ENCODE results near the gene CPNE2.
"Not testable (repeated sequence)": the region's sequence is repeated elsewhere in the genome, so short reads cannot be mapped to it uniquely, and the experiment has no call there.

CPNE2 gene

DNA sequence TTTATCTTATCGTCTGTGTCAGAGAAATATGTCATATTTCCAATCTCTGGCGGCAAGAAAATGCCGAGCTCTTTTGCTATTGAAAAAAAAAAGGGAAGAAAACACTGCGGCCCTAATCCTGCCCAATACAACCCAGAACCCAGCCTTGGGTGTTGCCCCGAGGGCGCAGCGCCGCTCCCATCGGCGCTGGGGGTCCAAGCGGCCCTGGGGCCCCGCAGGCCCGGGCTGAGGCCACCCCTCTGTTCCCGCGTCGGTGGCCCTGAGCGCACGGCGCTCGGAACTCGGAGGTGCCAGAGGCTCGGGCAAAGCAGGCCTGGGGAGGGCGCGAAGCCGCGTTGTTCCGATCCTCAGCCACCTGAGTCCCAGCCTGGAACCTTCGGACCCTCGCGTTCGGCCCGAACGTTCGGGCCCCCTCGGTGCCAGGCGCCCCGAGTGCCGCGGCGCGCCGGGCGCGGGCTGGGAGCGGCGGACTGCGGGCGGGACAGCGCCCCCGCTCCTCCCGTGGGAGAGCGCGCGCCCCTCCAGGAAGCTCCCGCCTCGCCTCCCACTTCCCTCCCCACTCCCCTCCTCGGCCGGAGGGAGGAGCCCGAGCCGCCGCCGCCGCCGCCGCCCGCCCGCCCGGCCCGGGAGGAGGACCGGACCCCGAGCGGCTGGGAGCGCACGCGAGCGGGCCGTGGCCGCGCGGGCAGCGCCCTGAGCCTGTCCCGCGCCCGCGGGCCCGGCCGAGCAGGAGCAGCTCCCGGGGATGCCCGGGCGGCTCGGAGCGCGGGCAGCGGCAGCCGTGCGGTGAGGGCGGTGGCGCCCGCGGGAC lies at the start of gene CPNE2:
Gene CPNE2, plus strand, starts transcription at position 609 of the 811 bp plus-strand sequence. CDS start 18,160 bp downstream, outside the sequence.
- no peak for DNase-seq

DNA sequence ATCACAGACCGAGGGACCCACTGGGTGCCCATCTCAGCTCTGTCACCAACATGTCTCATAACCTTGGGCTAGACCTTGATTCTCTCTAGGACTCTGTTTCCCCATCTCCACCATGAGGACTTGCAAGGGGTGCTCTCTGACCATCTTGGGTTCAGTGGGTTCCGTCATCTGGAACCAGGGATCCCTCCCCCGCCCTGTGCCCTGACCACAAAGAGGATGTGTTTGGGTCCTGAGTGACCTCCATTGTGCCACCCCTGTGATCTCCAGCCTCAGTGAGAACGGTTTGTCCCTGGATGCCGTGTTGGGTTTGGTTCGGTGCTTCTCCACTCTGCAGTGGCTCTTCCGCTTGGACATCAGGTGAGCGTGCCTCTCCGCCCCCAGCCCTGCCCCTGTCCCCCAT lies 49.1 kb upstream of the CPNE2 start:
- DNase-seq, result no peak

DNA sequence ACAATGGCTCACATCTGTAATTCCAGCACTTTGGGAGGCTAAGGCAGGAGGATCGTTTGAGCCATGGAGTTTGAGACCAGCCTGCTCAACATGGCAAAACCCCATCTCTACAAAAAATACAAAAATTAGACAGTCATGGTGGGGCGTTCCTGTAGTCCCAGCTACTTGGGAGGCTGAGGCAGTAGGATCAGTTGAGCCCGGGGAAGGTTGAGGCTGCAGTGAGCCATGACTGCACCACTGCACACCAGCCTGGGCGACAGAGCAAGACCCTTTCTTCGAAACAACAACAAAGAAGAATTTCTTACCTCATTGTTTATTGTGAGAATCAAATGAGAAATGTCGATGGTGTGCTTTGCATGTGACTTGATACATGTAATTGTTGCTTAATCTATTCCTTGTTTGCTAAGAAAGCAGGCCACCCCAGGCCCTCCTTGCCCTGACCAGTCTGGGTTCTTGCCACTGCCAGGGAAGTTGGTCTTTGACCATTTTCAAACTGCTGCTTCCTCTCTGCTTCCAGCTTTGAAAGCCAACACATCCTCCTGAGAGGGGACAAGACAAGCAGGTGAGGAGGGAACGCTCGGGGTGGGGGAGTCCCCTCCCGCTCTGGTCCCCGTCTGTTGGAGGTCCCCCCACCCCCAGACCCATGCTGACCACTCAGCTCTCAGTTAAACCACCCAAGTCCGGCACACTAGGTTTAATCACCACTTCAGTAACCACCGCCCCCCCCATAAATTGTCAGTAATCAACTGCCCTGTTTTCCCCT lies 47.3 kb upstream of the CPNE2 start:
- DNase-seq, result no peak

DNA sequence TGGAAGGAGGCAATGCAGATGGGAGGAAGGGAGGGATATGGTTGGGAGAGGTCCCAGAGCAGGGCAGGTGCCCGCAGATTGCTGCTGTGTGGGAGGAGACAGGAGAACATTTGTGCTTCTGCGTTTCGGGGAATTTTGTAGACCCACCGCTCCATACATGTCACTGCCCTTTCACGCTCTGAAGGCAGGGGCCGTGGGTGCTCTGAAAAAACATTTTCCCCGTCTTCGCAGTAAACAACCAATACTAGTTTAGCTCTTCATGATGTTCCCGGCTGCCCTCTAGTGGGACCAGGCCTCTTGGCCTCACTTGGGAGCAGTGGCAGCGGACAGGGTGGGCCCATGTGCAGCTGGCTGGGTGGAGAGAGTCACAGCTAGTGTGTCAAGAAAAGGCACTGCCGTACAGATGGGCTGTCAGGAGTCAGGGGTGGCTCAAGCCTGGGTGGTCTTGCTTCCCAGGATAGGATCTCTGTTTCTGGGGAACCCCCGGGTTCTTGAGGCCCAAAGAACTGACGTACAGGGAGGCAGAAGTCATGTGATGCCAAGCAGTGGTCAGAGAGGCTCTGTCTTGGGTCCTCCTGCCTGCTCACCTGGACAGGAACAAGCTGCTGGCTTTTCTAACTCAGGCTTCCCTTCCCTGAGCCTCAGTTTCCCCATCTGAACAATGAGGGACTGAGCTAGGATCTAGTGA lies 46.5 kb upstream of the CPNE2 start:
- no peak for DNase-seq

DNA sequence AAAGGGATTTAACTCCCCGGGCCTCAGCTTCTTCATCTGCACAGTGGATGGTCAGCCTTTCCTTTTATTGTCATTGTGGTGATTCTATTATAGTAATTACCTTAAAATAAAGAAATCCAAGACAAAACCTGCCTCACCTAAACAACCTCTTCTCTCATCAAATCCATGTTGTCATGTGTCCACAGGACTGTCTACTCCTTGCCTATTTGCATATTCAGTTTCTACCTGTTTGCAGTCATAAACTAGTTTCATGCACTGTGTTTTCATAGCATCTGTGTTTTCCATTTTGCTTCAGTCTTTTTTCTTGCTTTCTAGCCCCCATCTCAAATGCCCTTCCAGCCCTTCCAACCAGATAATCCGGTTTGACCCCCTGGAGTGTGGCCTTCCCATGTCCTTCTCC lies 44.3 kb upstream of the CPNE2 start:
- DNase-seq, result no peak

DNA sequence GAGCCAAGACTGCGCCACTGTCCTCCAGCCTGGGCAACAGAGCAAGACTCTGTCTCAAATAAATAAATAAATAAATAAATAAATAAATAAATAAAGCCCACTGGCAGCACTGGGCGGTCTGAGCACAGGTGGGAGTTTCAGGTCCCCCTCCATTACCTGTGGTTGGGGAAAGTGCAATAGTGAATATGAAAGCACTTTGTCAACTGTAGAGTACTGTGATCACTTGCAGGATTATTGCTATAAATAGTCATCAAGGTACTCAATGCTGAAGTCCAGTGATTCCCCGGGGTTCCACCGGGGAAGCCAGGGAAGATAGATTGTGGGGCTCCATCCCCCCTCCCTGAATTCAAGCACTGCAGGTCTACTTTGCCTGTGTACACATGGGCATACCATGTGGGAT lies 42.7 kb upstream of the CPNE2 start:
- DNase-seq, result no peak

DNA sequence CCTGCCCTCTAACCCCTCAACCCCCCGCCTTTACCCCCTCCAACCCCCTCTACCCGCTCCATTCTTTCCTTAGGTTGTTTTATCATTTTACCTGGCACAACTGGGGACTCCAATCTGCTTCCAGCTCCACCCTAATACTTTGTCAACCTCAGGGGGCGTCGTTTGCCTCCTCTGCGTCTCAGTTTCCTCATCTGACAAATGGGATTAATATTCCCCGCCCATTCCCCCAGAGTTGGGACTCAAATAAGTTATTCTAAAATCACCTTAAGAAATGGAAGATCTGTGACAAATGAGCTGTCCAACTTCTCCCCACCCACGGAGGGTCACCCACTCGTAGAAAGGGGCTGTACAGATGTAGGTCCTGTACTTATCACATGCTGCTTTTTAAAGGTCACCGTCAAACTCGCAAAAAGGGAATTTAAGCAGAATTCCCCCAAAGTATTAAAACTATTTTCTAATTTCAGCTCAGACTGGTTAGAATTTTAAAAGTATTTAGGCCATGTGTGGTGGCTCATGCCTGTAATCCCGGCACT lies 40.6 kb upstream of the CPNE2 start:
- DNase-seq, result no peak

DNA sequence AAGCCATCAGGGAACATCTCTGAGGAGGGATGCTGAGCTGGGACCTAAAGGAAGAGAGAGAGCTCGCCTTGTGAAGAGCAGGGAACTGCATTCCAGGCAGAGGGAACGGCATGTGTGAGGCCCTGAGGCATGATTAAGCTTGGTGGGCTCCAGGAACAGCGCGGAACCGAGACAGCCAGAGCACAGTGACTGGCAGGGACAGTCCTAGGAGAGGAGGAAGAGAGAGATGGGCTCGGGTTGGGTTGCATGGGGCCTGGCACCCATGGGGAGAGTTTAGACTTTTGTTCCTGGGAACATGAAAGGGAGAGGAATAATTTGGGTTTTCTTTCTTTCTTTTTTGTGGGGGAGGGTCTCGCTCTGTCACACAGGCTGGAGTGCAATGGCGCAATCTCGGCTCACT lies 39.2 kb upstream of the CPNE2 start:
- no peak for DNase-seq

DNA sequence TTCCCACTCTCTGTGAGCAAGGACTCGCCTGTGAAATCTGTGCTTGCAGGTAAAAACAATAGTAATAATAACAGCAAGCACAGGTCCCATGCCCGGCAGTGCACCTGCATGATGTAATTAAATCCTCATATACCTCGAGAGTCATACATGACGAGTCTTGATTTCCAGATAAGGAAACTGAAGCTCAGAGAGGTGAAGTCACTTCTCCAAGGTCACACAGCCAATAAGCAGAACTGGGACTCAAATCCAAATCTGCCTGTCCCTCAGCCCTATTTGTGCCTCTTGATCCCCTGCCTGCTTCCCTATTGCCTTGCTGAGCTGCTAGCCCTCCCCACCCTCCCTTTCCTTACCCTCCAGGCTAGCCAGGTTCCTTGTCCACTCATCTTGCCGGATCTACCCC lies 38.0 kb upstream of the CPNE2 start:
- DNase-seq, result no peak

DNA sequence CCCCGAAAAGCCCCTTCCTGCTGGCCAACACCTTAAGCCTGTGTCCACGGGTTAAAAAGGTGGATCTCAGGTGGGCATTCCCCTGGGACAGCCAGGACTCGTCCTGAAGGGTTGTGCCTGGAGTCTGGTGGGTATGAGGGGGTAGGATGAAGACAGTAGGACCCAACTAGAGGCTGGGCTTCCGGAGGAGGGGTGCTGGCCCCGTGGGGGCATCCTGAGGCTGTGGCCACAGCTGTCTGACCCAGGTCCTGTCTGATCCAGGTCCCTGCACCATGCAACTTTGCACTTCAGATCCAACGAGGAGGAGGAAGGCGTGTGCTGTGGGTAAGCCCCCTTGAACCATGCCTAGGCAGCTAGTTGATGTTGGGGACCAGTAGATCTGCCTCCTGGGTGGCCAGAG lies 37.6 kb upstream of the CPNE2 start:
- DNase-seq, result no peak

DNA sequence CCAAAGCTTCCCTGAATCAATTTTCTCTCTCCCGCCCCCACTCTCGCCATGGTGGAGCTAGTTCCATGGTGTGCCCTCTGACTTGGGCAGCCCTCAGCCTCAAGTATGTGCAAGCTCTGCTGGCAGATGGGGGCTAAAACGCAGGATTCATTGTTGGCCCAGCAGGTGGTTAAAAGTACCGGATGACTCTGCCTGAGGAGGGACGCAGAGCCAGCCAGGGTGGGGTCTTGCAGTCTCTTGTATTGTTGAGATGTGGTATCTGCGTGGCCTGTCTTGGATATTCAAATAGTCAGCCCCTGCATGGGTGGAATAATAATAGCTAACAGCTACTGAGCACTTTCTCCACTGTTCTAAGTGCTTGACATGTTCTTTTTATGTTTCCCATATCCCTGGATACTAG lies 36.7 kb upstream of the CPNE2 start:
- no peak for DNase-seq

DNA sequence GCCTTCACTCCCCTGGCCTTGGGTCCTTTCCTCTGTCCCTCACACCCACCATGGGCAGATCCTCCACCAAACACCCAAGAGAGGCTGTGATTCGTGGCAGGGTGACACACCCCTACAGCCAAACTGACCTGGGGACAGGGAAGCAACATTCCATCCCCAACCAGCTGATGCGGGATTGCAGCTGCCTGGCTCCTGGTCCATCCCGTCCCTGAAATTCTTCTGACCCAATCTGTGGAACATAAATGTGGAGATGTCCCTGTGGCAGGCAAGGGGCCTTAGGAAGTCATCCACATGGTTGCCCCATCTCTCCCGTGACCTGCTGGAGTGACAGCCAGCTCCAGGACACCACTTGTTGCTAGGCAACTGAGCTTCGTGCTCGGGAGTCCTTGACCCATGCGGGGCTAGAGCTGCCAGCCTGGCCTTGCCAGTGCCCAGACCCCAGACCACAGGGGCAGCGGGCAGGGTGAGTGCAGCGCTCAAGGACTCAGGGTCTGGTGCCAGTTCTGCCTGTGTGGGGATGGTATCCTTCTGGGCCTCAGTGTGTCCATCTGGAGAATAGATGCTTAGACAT lies 34.0 kb upstream of the CPNE2 start:
- no peak for DNase-seq

DNA sequence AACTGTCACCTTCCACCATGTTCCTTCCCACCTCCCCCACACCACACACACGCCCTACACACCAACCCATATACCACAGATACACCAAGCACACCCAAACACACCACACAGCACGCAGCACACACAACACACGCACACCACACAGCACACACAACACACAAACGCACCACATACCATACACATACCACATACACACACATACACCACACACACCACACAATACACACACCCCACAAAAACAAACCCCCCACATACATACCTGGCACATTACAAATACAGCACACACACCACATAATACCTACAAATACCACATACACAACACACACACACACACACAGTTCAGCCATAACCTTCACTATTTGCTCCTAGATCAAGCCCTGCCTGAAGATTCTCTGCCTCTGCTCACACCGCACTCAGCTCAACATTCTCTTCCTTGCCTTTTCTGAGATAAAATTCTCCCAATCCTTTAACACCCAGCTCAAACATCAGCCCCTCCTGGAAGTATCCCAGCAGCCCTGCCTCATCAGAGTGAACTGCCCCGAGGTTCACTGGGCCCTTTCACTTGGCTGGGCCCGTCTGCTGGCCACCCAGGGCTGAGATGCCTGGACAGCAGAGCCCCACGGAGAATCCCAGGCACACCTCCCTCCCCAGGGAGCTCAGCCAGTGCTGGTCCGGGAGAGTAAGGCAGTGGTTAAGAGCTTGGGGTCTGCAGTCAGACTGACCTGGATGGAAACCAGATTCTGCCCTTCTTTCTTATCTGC lies 31.9 kb upstream of the CPNE2 start:
- DNase-seq, result no peak

DNA sequence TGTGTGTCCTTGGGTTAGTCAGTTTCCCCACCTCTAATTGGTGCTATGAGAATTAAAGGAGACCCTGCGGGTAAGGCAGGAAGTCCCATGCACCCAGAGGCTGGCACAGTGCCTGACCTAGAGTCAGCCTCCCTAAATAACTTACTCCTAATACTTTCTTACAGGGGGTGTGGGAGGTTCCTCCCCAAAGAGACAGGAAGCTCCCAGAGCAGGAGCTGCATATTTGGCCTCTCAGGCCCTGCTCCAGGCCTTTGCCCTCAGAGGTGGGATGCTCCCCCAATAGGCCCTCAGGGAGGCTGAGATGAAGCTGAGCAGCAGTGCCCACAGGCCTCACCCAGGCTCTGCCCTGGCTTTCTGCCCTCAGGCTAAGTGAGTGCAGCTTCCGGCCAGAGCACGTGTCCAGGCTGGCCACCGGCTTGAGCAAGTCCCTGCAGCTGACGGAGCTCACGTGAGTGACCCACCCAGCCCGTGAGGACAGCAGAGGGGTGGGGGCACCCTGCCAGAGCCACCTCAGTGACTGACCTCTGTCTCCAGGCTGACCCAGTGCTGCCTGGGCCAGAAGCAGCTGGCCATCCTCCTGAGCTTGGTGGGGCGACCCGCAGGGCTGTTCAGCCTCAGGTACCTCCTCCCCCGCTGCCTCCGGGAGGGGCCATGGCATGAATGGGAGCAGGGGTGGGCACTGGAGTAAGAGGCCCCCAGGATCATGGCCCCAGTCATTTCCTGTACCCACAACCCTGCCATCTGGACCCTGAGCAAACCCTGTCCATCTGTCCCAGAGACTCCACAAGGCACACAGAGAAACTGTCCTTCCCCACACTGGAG lies 31.1 kb upstream of the CPNE2 start:
- DNase-seq, result no peak

DNA sequence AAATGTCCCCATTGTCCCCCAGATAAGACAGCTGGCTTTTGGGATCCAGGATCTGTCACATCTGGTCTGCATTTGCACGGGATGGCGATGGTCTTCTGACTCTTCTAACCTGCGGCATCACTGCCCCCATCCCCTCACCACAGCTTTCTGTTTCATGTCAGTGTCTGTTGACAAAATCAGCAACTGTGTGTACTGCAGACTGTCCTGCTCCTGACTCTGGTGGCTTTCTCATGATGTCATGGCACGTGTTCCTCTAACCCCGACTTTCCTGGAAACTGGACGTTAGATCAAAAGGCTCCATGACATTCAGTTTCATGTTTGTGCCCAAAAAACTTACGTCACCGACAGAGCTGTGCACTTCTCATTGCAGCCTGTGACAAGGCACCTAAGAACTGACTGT lies 30.1 kb upstream of the CPNE2 start:
- no peak for DNase-seq

DNA sequence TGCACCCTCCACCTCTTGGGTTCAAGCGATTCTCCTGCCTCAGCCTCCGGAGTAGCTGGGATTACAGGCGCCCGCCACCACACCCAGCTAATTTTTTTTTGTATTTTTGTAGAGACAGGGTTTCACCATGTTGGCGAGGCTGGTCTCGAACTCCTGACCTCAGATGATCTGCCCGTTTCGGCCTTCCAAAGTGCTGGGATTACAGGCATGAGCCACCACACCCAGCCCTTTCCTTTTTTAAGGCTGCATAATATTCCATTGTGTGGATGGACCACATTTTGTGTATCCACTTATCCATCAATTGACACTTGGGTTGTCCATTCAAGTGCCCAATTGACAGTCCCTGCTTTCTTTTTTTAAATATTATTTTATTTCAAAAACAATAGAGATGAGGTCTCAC lies 29.2 kb upstream of the CPNE2 start:
- DNase-seq, result not testable (repeated sequence)

DNA sequence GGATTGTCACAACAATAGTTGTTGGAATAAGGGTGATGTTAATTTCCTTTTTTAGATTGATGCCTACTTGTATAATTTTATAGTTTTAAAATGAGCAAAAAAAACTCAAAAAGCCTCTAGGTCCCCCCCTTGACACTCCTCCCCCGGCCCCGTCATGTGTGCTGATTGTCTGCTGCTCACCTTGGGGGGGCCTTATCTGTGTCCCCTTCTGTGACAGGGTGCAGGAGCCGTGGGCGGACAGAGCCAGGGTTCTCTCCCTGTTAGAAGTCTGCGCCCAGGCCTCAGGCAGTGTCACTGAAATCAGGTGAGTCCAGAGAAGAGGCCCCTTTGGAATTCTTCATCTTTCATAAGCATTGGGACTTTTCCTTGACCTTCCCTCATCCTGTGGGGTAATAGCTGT lies 27.4 kb upstream of the CPNE2 start:
- DNase-seq, result no peak

DNA sequence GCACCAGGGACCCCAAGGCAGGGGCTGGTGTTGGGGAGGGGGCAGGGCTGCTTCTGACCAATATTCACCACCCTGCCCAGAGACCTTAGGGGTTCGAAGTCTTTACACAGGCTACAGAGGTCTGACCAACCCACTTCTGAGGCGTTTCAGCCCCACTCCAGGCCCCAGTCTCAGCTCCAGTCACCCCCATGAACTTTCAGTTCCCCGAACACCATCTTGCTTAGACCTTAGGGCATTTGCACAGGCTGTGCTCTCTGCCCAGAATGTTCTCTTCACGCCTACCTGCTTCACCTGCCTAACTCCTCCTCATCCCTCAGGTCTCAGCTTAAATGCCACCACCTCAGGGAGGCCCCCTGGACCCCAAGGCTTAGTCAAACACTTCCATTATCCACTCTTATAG lies 25.8 kb upstream of the CPNE2 start:
- DNase-seq, result no peak

DNA sequence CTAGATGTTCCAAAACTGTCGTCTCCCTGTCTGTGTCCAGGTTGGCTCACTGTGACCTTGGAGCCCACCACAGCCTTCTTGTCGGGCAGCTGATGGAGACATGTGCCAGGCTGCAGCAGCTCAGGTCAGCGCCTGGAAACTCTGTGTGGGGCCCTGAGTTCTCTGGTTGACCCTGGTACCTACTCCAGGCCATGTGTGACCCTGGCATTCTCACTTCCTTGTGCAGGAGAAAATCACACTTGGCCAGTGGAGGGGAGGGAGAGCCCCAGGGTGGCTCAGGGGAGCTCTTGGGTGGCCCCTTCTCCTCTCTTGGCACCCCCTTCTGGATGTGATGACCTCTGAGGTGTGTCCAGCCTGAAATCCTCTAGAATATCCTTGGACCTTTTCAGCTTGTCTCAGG lies 25.0 kb upstream of the CPNE2 start:
- no peak for DNase-seq

DNA sequence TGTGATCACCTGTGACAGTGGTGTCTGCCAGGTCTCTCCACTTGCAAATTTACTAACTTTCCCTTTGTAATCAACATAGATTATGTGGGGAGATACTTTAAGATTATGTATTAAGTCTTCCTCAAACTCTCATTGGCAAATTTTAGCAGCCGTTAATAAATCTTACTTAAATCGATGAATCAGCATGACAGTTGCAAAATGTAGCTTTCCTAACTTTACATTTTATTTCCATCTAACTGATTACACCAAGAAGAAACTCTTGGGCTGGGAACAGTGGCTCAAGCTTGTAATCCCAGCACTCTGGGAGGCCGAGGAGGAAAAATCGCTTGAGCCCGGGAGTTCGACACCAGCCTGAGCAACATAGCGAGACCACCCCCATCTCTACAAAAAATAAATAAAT lies 23.3 kb upstream of the CPNE2 start:
- DNase-seq, result no peak

DNA sequence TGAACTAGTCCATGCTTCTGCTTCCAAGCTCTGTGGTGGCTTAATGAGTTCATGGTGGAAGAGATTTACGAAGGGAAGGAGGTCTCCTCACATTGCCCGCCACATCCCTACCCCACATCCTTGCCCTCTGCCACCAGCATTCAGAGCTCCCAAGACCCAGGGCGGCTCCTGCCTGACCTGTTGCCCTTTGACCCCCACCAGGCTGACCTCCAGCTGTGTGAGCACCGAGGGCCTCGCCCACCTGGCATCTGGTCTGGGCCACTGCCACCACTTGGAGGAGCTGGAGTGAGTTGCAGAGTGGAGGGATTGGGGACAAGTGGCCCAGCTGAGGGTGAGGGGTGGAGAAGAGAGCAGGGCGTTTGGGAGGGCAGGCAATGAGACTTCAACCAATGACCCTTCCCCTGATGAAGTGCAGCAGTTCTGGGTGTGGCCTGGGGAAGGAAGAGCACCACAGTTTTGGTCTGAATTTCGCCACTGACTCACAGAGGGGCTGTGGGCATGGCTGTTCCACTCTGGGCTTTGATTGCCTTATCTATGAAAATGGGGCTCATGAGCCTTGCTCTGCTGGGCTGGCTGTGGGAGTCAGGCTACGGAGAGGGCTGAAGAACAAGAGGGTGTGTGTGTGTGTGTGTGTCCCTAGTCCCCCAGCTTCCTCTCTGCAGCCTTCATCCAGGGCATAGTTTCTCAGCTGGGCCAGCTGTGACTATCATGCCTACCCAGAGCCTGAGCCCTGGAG lies 22.6 kb upstream of the CPNE2 start:
- no peak for DNase-seq

Measured in NCI-H187 treated with DMSO at 0.1 percent for 48 hours (cell line).